Neural progenitor cell (in vitro differentiated cells): Measurements from ENCODE around the gene UBE3A.

ENCODE experiments used
- EZH2 ChIP-seq: fragments of 200-600 bp; sonication (generic); IDR thresholded peaks from 2 replicates; pipeline ENCODE4 v1.6.1; 2017; ENCODE audit warnings: antibody characterized with exemption, mild to moderate bottlenecking, moderate library complexity
- EZH2phosphoT487 ChIP-seq: fragments of 200-600 bp; sonication (generic); IDR thresholded peaks from 2 replicates; pipeline ENCODE4 v1.6.1; 2017; ENCODE audit warnings: antibody characterized with exemption
- TF ChIP-seq, protein P1 (sequence below): fragments of 200-600 bp; sonication (generic); IDR thresholded peaks from 2 replicates; pipeline ENCODE4 v1.5.1; 2017; ENCODE audit warnings: antibody characterized with exemption, mild to moderate bottlenecking

- TF ChIP-seq, protein P1, sequence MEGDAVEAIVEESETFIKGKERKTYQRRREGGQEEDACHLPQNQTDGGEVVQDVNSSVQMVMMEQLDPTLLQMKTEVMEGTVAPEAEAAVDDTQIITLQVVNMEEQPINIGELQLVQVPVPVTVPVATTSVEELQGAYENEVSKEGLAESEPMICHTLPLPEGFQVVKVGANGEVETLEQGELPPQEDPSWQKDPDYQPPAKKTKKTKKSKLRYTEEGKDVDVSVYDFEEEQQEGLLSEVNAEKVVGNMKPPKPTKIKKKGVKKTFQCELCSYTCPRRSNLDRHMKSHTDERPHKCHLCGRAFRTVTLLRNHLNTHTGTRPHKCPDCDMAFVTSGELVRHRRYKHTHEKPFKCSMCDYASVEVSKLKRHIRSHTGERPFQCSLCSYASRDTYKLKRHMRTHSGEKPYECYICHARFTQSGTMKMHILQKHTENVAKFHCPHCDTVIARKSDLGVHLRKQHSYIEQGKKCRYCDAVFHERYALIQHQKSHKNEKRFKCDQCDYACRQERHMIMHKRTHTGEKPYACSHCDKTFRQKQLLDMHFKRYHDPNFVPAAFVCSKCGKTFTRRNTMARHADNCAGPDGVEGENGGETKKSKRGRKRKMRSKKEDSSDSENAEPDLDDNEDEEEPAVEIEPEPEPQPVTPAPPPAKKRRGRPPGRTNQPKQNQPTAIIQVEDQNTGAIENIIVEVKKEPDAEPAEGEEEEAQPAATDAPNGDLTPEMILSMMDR = no peak
- TF ChIP-seq EZH2 (no peak), EZH2phosphoT487 (no peak)
Observed at GRCh38 chr15:25465835-25466234, 27.0 kb upstream of the UBE3A start.
